ENCODE data around the gene MAML3. TPM values are rescaled to one million over a fixed set of nuclear protein-coding genes. Genes with fewer than 3 reads are reported as not detected.

Gene MAML3
- total and polyA plus RNA-seq, 2 of the 13 experiments (the other 11 are each of a cell fraction or from before 2014, with no cell fraction given), result 0.05 to 0.13 TPM

DNA sequence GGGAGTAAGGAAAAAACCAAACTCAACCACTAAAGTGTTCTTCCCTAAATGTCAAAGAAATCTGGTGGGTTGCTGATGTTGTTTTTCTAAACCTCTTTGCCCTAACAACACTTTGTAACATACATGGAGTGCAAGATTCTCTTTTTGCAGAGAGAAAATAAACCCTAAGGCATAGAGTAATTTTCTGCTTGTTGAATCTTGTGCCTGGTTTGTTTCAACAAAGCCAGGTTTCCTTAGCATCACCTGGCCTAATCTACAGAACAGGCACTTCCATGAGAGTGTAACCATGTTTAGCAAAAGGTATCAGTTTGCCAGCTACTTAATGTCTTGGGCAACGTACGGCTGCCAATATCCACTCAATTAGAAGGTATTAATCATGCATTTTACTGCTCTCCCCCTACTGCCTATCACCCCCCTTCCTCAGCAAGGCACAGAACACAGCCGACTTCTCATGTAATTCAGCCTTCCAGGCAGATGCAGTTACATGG is 219.2 kb downstream of the MAML3 start (continued):
- TF ChIP-seq ZNF333 (CRISPR knock-in tag; IDR thresholded peaks at IDR 0.05; ENCODE audit: borderline replicate concordance) (no peak), NFYC (CRISPR knock-in tag; IDR thresholded peaks at IDR 0.05) (no peak), STAG1 (CRISPR knock-in tag; IDR thresholded peaks at IDR 0.05) (no peak), RFX3 (CRISPR knock-in tag; IDR thresholded peaks at IDR 0.05) (no peak), JARID2 (CRISPR knock-in tag; IDR thresholded peaks at IDR 0.05; ENCODE audit: insufficient replicate concordance) (no peak), ZNF678 (CRISPR knock-in tag; IDR thresholded peaks at IDR 0.05) (no peak), NCOA5 (CRISPR knock-in tag; IDR thresholded peaks at IDR 0.05) (no peak)
- TF ChIP-seq, protein P1, sequence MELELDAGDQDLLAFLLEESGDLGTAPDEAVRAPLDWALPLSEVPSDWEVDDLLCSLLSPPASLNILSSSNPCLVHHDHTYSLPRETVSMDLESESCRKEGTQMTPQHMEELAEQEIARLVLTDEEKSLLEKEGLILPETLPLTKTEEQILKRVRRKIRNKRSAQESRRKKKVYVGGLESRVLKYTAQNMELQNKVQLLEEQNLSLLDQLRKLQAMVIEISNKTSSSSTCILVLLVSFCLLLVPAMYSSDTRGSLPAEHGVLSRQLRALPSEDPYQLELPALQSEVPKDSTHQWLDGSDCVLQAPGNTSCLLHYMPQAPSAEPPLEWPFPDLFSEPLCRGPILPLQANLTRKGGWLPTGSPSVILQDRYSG (CRISPR knock-in tag; IDR thresholded peaks at IDR 0.05), result no peak
- TF ChIP-seq, protein P2, sequence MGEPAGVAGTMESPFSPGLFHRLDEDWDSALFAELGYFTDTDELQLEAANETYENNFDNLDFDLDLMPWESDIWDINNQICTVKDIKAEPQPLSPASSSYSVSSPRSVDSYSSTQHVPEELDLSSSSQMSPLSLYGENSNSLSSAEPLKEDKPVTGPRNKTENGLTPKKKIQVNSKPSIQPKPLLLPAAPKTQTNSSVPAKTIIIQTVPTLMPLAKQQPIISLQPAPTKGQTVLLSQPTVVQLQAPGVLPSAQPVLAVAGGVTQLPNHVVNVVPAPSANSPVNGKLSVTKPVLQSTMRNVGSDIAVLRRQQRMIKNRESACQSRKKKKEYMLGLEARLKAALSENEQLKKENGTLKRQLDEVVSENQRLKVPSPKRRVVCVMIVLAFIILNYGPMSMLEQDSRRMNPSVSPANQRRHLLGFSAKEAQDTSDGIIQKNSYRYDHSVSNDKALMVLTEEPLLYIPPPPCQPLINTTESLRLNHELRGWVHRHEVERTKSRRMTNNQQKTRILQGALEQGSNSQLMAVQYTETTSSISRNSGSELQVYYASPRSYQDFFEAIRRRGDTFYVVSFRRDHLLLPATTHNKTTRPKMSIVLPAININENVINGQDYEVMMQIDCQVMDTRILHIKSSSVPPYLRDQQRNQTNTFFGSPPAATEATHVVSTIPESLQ (CRISPR knock-in tag; conservative IDR thresholded peaks at IDR 0.05), result no peak

DNA sequence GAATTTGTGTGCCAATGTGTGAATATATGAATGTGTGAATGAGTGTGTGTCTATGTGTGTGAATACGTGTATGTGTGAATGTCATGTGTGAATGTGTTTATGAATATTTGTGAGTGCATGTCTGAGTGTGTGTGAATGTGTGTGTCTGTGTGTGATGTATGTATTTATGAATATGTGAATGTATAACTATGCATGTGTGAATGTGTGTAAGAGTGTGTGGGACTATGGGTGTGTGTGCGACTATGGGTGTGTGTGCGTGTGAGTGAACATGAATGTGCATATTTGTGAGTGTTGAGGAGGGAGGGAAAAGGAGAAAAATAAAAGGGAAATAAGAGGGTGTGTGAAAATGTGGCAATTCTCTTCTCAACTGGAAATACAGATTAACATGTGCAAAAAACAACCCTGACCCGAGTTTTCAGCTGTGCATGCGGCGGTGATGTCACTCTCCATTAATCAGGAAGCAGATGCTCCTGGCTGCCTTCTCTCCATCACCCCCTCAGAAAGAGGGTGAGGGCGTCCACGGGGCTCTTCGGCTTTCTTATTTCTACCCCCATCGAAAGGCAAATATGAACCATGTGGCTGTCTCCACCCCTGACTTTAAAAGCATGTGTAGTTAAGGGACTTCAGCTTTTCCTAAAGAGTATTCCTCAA is 219.8 kb downstream of the MAML3 start:
- CTCF ChIA-PET (ENCODE audit: low intra/inter-chr PET ratio, low total read pairs), result no interaction called here
- Histone ChIP-seq H3K36me3 (replicated peaks in 1 of 2; ENCODE audit: control insufficient read depth in 1 of 2, insufficient read depth in 2 of 2, low read length in 2 of 2) (no peaks in the 10 kb centered on the region), H3K4me1 (ENCODE audit: insufficient read depth, low read length) (peaks cover 14% of the 10 kb centered on the region), H2AFZ (ENCODE audit: low read length) (no peak overlapping the region), H3K27ac (ENCODE audit: extremely low read length, insufficient read depth, low read length) (no peak overlapping the region), H3K79me2 (ENCODE audit: insufficient read depth, low read length) (no peaks in the 10 kb centered on the region), H4K20me1 (ENCODE audit: insufficient read depth, low read length) (no peaks in the 10 kb centered on the region), H3K4me3 (replicated peaks in 1 of 3; ENCODE audit: insufficient read depth in 1 of 3, low read depth in 2 of 3, low read length in 3 of 3) (no peak overlapping the region), H3K9ac (ENCODE audit: insufficient read depth, low read depth, low read length) (no peak overlapping the region), H3K27me3 (ENCODE audit: control insufficient read depth in 1 of 2, insufficient read depth in 2 of 2, low read length in 2 of 2) (peaks cover 0 to 11% of the 10 kb centered on the region in 2 experiments; a peak in 2 of 5 replicates), H3K9me3 (ENCODE audit: low read length) (no peaks in the 10 kb centered on the region), H3K4me2 (ENCODE audit: low read depth, low read length) (0 out of 2 replicates have a peak overlapping the region, but pooled peaks have one; percentile 27)
- WGBS (ENCODE audit: low lambda C conversion rate), result 72% methylated on average over 10 of the region's 10 CpGs
- in situ Hi-C loops (cut with HindIII; ENCODE audit: extremely low pct_ligation_motif_present, low pct_unique_long_range_greater_than_20kb), result no loop called here
- POLR2A ChIA-PET, result no interaction called here
- intact Hi-C loops (cut with micrococcal nuclease; ENCODE audit: unreplicated experiment), result no loop called here
- no TSS peak for BruUV-seq (replicated peaks)
- no peak for DNase-seq (ENCODE audit: low spot score)
- no peak for FAIRE-seq
- ATAC-seq, result no peak
- TF ChIP-seq, protein P3, sequence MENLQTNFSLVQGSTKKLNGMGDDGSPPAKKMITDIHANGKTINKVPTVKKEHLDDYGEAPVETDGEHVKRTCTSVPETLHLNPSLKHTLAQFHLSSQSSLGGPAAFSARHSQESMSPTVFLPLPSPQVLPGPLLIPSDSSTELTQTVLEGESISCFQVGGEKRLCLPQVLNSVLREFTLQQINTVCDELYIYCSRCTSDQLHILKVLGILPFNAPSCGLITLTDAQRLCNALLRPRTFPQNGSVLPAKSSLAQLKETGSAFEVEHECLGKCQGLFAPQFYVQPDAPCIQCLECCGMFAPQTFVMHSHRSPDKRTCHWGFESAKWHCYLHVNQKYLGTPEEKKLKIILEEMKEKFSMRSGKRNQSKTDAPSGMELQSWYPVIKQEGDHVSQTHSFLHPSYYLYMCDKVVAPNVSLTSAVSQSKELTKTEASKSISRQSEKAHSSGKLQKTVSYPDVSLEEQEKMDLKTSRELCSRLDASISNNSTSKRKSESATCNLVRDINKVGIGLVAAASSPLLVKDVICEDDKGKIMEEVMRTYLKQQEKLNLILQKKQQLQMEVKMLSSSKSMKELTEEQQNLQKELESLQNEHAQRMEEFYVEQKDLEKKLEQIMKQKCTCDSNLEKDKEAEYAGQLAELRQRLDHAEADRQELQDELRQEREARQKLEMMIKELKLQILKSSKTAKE (CRISPR knock-in tag; IDR thresholded peaks at IDR 0.05; ENCODE audit: borderline replicate concordance), result no peak
- TF ChIP-seq ZNF382 (CRISPR knock-in tag; IDR thresholded peaks at IDR 0.05; ENCODE audit: borderline replicate concordance), result no peak
- TF ChIP-seq GPN1 (CRISPR knock-in tag; IDR thresholded peaks at IDR 0.05; ENCODE audit: borderline replicate concordance), result no peak
- no peak for TF ChIP-seq ZNF557 (CRISPR knock-in tag; IDR thresholded peaks at IDR 0.05)
- no peak for TF ChIP-seq KDM3A (CRISPR knock-in tag; IDR thresholded peaks at IDR 0.05; ENCODE audit: low read depth)
- TF ChIP-seq SMYD3 (CRISPR knock-in tag; IDR thresholded peaks at IDR 0.05), result no peak
- no peak for TF ChIP-seq SRSF1 (optimal IDR thresholded peaks at IDR 0.05; ENCODE audit: low read depth, low read length)

Measured in HepG2 (cell line).